ENCODE measurements around the gene TCP11L2.
"Not testable (repeated sequence)": the region's sequence is repeated elsewhere in the genome, so short reads cannot be mapped to it uniquely, and the experiment has no call there.

TCP11L2 gene

GRCh38 chr12:106305376-106305775, 2.8 kb downstream of the TCP11L2 start:
- no peak for DNase-seq (ENCODE audit: low read depth in 2 of 2, low spot score in 1 of 2)

DNA sequence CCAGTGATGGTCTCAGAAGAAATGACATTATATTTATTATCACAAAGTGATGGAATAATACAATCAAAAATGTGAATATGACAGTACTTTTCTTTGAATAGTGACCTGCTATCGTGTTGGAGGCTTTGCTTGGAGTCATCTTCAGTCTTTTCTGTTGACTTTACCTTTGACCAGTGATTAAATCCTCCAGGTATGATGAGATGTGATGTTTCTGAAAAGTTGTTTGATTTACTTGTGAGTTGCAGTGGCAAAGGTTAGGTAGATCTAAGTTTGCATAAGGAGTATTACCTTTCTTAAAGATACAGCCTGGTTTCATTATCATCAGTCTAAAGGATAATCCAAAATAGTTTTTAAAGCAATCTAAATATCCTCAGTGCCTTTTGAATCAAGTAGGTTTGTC, 4.6 kb downstream of the TCP11L2 start:
- DNase-seq (ENCODE audit: low read depth in 2 of 2, low spot score in 1 of 2): no peak

- DNase-seq (ENCODE audit: low read depth in 2 of 2, low spot score in 1 of 2): no peak
These were observed 5.6 kb downstream of the TCP11L2 start for GRCh38 chr12:106308121-106308520.

DNA sequence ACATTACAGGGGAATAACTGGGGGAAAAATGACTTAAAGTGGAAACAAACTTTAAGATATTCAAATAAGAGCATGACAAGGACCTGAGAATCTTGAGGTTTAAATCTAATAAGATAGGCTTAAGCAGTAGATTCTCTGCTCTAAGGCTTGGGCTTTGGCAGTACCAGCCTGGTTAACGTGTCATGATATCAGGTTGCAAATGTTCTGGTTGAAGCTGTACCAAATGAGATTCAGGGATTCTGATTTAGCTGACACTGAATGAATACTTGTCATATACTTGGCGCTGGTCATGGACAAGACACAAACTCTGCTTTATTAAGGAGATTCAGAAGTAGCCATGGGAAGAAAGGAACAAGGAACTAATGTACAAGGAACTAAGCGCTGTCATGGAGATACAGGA, 6.1 kb downstream of the TCP11L2 start:
- no peak for DNase-seq (ENCODE audit: low read depth in 2 of 2, low spot score in 1 of 2)

- DNase-seq (ENCODE audit: low read depth in 2 of 2, low spot score in 1 of 2): no peak
These were observed 7.4 kb downstream of the TCP11L2 start for GRCh38 chr12:106309671-106310505.

GRCh38 chr12:106310687-106311086, 8.2 kb downstream of the TCP11L2 start:
- no peak for DNase-seq (ENCODE audit: low read depth in 2 of 2, low spot score in 1 of 2)

GRCh38 chr12:106311139-106311538, 8.6 kb downstream of the TCP11L2 start:
- no peak for DNase-seq (ENCODE audit: low read depth in 2 of 2, low spot score in 1 of 2)

- not testable (repeated sequence) for DNase-seq (ENCODE audit: low read depth in 2 of 2, low spot score in 1 of 2)
These were observed 10.9 kb downstream of the TCP11L2 start for GRCh38 chr12:106313413-106313812.

DNA sequence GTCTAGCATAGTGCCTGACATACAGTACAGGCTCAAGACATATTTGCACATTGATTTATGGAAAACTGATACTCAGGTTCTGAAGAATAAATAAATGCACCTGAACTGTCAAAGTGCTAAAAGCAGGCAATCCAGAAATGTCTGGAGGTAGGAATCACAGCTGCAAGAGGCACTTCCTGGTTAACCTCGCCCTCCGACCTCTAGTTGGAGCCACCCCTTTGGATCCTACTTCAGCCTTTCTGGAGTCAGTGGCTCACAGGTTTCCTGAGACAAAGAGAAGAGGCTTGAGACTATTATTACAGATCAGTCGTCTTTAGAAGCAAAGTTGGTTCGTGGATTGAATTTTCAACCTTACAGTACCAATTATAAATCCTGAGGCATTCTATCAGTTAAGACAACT, 13.0 kb downstream of the TCP11L2 start:
- DNase-seq (ENCODE audit: low read depth in 2 of 2, low spot score in 1 of 2): no peak

DNA sequence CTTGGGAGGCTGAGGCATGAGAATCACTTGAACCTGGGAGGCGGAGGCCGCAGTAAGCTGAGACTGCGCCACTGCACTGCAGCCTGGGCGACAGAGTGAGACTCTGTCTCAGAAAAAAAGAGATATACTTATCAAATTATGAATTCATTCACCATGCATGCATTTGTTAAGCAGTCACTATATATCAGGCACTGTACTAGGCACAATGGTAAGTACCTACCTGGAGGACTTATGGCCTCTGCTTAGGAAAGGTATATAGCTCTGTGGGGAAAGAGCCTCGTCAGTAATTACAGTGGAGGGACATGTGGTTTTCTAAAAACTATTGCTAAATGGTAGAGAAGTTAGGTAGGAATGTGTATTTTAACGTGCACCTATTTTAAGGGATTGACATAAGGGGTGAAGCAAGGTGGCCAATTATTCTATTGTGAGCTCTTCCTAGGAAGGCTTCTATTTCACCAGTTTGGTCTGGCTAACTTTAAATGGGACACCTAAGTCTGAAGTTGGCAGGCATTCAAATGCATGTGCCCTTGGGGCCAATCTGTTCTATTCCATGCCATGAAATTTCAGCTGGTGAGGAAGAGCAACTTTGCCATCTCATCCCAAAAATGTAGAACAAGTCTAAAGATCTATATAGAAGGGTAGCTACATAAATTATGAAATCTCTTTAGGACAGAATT, 15.0 kb downstream of the TCP11L2 start:
- DNase-seq (ENCODE audit: low read depth in 2 of 2, low spot score in 1 of 2): no peak

- DNase-seq (ENCODE audit: low read depth in 2 of 2, low spot score in 1 of 2): no peak
These were observed 18.8 kb downstream of the TCP11L2 start for GRCh38 chr12:106321139-106321850.

DNA sequence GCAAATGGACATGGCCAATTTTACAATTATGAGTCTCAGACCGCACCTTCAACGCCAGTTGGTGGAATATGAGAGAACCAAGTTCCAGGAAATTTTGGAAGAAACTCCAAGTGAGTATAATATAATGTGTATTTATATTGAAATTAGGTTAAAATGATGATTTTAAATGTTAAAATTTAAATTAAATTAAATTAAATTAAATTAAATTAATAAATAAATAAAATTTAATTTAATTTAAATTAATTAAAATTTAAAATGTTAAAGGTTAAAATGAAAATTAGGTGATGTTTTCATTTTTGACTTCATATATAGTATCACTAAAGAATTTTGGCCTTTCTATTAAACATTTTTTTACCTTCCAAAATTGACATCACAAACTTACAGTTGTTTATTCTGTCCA, 21.0 kb downstream of the TCP11L2 start:
- no peak for DNase-seq (ENCODE audit: low read depth in 2 of 2, low spot score in 1 of 2)

DNA sequence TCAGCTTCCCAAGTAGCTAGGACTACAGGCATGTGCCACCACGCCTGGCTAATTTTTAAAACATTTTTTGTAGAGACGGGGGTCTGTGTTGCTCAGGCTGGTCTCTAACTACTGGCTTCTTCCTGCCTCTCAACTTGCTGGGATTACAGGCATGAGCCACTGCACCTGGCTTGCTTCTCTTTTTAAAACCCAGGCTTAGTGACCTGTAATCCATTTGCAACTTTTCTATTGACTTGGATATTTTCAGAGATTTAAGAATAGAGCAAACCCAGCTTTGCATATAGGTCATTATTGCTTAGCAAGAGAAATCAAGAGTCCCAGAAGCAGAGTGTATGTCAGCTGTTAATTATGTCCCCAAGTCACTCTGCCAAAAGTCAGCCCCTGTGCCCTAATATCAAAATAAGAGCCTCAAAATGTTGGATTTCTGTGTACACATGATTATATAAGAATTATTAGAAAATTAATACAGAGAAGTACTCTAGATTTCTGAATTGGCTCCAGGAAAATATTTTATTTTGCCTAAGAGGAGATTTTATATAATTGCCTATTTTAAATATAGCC, 24.9 kb downstream of the TCP11L2 start:
- DNase-seq (ENCODE audit: low read depth in 2 of 2, low spot score in 1 of 2): no peak

GRCh38 chr12:106328735-106329134, 26.2 kb downstream of the TCP11L2 start:
- DNase-seq (ENCODE audit: low read depth in 2 of 2, low spot score in 1 of 2): no peak

- DNase-seq (ENCODE audit: low read depth in 2 of 2, low spot score in 1 of 2): no peak
These were observed 26.9 kb downstream of the TCP11L2 start for GRCh38 chr12:106329231-106329982.

DNA sequence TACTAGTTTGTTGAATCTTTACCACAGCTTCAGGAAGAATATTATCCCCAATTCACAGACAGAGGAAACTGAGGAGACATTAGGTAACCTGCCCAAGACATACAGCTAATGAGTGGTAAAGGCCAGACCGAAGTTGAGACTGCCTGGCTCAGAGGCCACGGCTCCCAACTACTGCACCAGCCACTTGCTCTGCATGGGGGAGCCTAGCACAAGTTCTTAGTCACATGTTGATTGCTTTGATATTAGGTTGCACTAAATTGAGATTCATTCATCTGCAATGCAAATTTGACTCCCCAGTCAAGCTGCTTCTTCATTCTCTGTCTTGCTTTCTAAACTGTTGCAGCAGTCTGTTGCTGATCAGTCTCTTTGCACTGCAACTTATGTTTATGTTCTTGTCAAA, 29.1 kb downstream of the TCP11L2 start:
- no peak for DNase-seq (ENCODE audit: low read depth in 2 of 2, low spot score in 1 of 2)

- no peak for DNase-seq (ENCODE audit: low read depth in 2 of 2, low spot score in 1 of 2)
These were observed 30.0 kb downstream of the TCP11L2 start for GRCh38 chr12:106332536-106332935.

DNA sequence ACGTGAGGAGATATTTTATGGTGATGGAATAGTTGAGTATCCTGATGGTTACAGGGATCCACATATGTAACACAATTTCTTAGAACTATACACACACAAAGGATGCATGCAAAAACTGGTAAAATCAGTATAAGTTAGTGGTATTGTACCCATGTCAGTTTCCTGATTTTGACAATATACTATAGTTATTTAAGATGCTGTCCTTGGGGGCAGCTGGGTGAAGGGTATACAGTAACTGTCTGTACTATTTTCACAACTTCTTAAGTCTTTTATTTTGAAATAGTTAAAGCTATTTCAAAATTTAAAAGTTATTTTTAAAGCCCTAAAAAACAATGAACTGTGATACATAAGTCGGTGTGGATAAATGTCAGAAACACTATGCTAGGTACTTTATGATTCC, 30.5 kb downstream of the TCP11L2 start:
- no peak for DNase-seq (ENCODE audit: low read depth in 2 of 2, low spot score in 1 of 2)

- no peak for DNase-seq (ENCODE audit: low read depth in 2 of 2, low spot score in 1 of 2)
These were observed 31.2 kb downstream of the TCP11L2 start for GRCh38 chr12:106333756-106334155.

DNA sequence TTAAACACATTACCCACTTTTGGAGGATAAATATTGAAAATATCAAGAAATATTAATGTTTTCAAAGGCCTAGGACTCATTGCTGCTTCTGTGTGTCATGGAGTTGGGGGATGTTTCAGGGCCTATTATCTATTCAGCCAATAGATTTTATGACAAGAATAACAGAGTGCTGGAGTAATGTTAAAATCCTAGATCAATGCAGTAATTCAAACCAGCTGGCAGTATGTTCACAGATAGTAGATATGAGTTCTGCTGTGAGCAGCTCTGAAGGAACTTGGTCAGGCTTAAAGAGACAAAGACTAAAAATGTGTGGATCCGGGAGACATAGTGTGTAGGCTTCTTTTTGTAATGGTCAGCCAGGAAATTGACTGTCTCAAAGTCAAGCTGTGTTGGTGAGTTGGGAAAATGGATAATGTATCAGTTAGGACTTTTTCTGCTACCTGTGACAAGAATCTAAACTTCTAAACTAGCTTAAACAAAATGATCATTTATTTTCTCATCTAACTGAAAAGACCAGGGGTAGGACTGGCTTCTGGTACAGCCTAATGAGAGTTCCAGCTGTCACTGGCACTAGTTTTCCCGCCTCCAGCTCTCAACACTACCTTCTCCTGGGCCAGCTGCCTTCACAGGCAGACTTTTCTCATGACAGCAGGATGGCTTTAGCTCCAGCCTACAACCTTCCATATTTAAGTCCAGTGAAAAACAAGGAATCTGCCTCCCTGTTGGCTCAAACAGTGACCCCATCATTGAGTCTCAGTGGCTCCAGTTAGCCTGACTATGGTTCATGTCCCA, 38.7 kb downstream of the TCP11L2 start:
- no peak for DNase-seq (ENCODE audit: low read depth in 2 of 2, low spot score in 1 of 2)

All from stimulated activated CD8-positive, alpha-beta memory T cell treated with anti-CD3 and anti-CD28 coated beads, Interleukin-4, amount 100 ng/mL, for 4 hours (primary cell).